A549 (cell line): ENCODE measurements around the gene PRELID3B.

Source experiments
- CHD2 ChIP-seq: fragments of 150-350 bp; IDR thresholded peaks from 2 replicates; pipeline ENCODE4 v1.6.1; 2014; ENCODE audit warnings: low read length; ENCODE audit not compliant: partially characterized antibody
- CTCF ChIP-seq: fragments of >200 bp; sonication (Bioruptor Twin); formaldehyde crosslinking; IDR thresholded peaks from 3 replicates; pipeline ENCODE4 v1.5.1; 2016
- EP300 ChIP-seq, 2 experiments: fragments of >200 bp; sonication (Bioruptor Twin); formaldehyde crosslinking; IDR thresholded peaks; 2 replicates in 1 of 2; 3 replicates in 1 of 2; pipeline ENCODE4 v1.6.1; 2016 to 2017
- JUN ChIP-seq, 2 experiments: fragments of >200 bp; sonication (Bioruptor Twin); formaldehyde crosslinking; IDR thresholded peaks; 2 replicates in 1 of 2; 3 replicates in 1 of 2; pipeline ENCODE4 v1.6.1; 2016 to 2017
- MYC ChIP-seq: IDR thresholded peaks from 2 replicates; pipeline ENCODE4 v1.6.1; 2012; ENCODE audit warnings: mild to moderate bottlenecking, inconsistent platforms, low read length, improper control_type of control experiment, borderline replicate concordance
- NR3C1 ChIP-seq: fragments of >200 bp; sonication (Bioruptor Twin); formaldehyde crosslinking; IDR thresholded peaks from 3 replicates; pipeline ENCODE4 v1.6.1; 2017
- PBX3 ChIP-seq: IDR thresholded peaks from 2 replicates; pipeline ENCODE4 v1.6.1; 2012
- POLR2A ChIP-seq: IDR thresholded peaks from 2 replicates; pipeline ENCODE4 v1.6.1; 2012; ENCODE audit warnings: mild to moderate bottlenecking, low read length
- RAD21 ChIP-seq, 2 experiments: fragments of >200 bp in 1 of 2; sonication (Bioruptor Twin) in 1 of 2; formaldehyde crosslinking in 1 of 2; IDR thresholded peaks in 1 of 2; conservative IDR thresholded peaks in 1 of 2; 2 replicates in 1 of 2; 3 replicates in 1 of 2; pipeline ENCODE4 v1.6.1; 2012 to 2018; ENCODE audit warnings: inconsistent platforms in 1 of 2
- RCOR1 ChIP-seq: fragments of 150-350 bp; IDR thresholded peaks from 2 replicates; pipeline ENCODE4 v1.6.1; 2014; ENCODE audit warnings: antibody characterized with exemption, low read length, low read depth
- RFX5 ChIP-seq: fragments of 450-650 bp; IDR thresholded peaks from 2 replicates; pipeline ENCODE4 v1.7.1; 2014; ENCODE audit warnings: antibody characterized with exemption, mild to moderate bottlenecking, moderate library complexity
- SMC3 ChIP-seq: fragments of >200 bp; sonication (Bioruptor Twin); formaldehyde crosslinking; IDR thresholded peaks from 3 replicates; pipeline ENCODE4 v1.6.1; 2018; ENCODE audit warnings: inconsistent platforms
- ZC3H11A ChIP-seq: fragments of 450-650 bp; IDR thresholded peaks from 2 replicates; pipeline ENCODE4 v1.6.1; 2014; ENCODE audit warnings: antibody characterized with exemption, mild to moderate bottlenecking

GRCh38 chr20:59004763-59005522 lies 37.6 kb downstream of the PRELID3B start:
- no peak for TF ChIP-seq CTCF
- no peak for TF ChIP-seq PBX3
- no peak for TF ChIP-seq JUN (IDR thresholded peaks at IDR 0.05)
- no peak for TF ChIP-seq RFX5
- no peak for TF ChIP-seq NR3C1
- no peak for TF ChIP-seq RAD21 (conservative IDR thresholded peaks at IDR 0.05 in 1 of 2, IDR thresholded peaks at IDR 0.05 in 1 of 2)
- TF ChIP-seq POLR2A = no peak
- no peak for TF ChIP-seq CHD2
- TF ChIP-seq MYC = no peak
- no peak for TF ChIP-seq RCOR1
- no peak for TF ChIP-seq SMC3
- no peak for TF ChIP-seq EP300 (IDR thresholded peaks at IDR 0.05)
- no peak for TF ChIP-seq ZC3H11A
